Dendritic cell treated with granulocyte-macrophage colony-stimulating factor and Interleukin-4, amounts not matched to agents 40 ng/mL and 50 ng/mL, for 4 days (primary cell): ENCODE measurements around the gene ABCG2.

ENCODE experiments used
- H3K27ac Mint-ChIP-seq: one replicate; pipeline ENCODE4 v1.8.0; 2022; ENCODE audit warnings: mild to moderate bottlenecking, mixed read lengths
- H3K27me3 Mint-ChIP-seq: one replicate; pipeline ENCODE4 v1.8.0; 2022; ENCODE audit warnings: mild to moderate bottlenecking, mixed read lengths
- H3K36me3 Mint-ChIP-seq: one replicate; pipeline ENCODE4 v1.8.0; 2022; ENCODE audit warnings: low read depth, mixed read lengths
- H3K4me1 Mint-ChIP-seq: one replicate; pipeline ENCODE4 v1.8.0; 2022; ENCODE audit warnings: low read depth, mixed read lengths
- H3K4me3 Mint-ChIP-seq: one replicate; pipeline ENCODE4 v1.8.0; 2022; ENCODE audit warnings: mild to moderate bottlenecking, moderate library complexity, mixed read lengths
- H3K9me3 Mint-ChIP-seq: one replicate; pipeline ENCODE4 v1.8.0; 2022; ENCODE audit warnings: mixed read lengths
- intact Hi-C: fragments of 100-400 bp; cut with micrococcal nuclease; formaldehyde crosslinking; loops from one replicate; pipeline ENCODE4 v1.15.0; 2022

The ABCG2 gene

GRCh38 chr4:88062311-88062710 is 96.1 kb downstream of the ABCG2 start:
- Mint-ChIP-seq H3K36me3 (peaks cover 80% of the 10 kb centered on the region), H3K27me3 (no peaks in the 10 kb centered on the region), H3K27ac (no peak overlapping the region), H3K9me3 (peaks cover under 1% of the 10 kb centered on the region), H3K4me1 (peaks cover 9% of the 10 kb centered on the region), H3K4me3 (no peak overlapping the region)
- intact Hi-C loops = no loop called here

GRCh38 chr4:88060431-88060830 is 98.0 kb downstream of the ABCG2 start:
- peaks cover 79% of the 10 kb centered on the region for H3K36me3 Mint-ChIP-seq
- H3K4me3 Mint-ChIP-seq = no peak overlapping the region
- intact Hi-C loops = no loop called here
- H3K27ac Mint-ChIP-seq = no peak overlapping the region
- no peaks in the 10 kb centered on the region for H3K27me3 Mint-ChIP-seq
- H3K9me3 Mint-ChIP-seq = no peaks in the 10 kb centered on the region
- peaks cover 9% of the 10 kb centered on the region for H3K4me1 Mint-ChIP-seq

GRCh38 chr4:88059766-88060165 is 98.7 kb downstream of the ABCG2 start:
- H3K4me3 Mint-ChIP-seq = no peak overlapping the region
- intact Hi-C loops = no loop called here
- H3K27ac Mint-ChIP-seq = no peak overlapping the region
- H3K36me3 Mint-ChIP-seq = peaks cover 79% of the 10 kb centered on the region
- H3K27me3 Mint-ChIP-seq = no peaks in the 10 kb centered on the region
- no peaks in the 10 kb centered on the region for H3K9me3 Mint-ChIP-seq
- H3K4me1 Mint-ChIP-seq = peaks cover 9% of the 10 kb centered on the region

GRCh38 chr4:88058295-88058694 is 100.1 kb downstream of the ABCG2 start:
- no peaks in the 10 kb centered on the region for H3K9me3 Mint-ChIP-seq
- no peak overlapping the region for H3K4me3 Mint-ChIP-seq
- peaks cover 5% of the 10 kb centered on the region for H3K4me1 Mint-ChIP-seq
- intact Hi-C loops = no loop called here
- H3K27ac Mint-ChIP-seq = no peak overlapping the region
- H3K27me3 Mint-ChIP-seq = no peaks in the 10 kb centered on the region
- H3K36me3 Mint-ChIP-seq = peaks cover 72% of the 10 kb centered on the region

GRCh38 chr4:88054901-88055300 is 103.5 kb downstream of the ABCG2 start:
- Mint-ChIP-seq H3K27ac (no peak overlapping the region), H3K4me3 (no peak overlapping the region), H3K9me3 (no peaks in the 10 kb centered on the region), H3K4me1 (no peaks in the 10 kb centered on the region), H3K27me3 (no peaks in the 10 kb centered on the region), H3K36me3 (peaks cover 81% of the 10 kb centered on the region)
- intact Hi-C loops = loop anchor here (1.0 kb wide), 1 partner anchor 157 kb away; no protein-coding TSS in a partner anchor

- Mint-ChIP-seq H3K36me3 (peaks cover 78% of the 10 kb centered on the region), H3K27ac (no peak overlapping the region), H3K9me3 (no peaks in the 10 kb centered on the region), H3K4me1 (no peaks in the 10 kb centered on the region), H3K4me3 (no peak overlapping the region), H3K27me3 (no peaks in the 10 kb centered on the region)
- intact Hi-C loops = no loop called here
Observed at GRCh38 chr4:88054229-88054628, 104.2 kb downstream of the ABCG2 start.

- Mint-ChIP-seq H3K9me3 (no peaks in the 10 kb centered on the region), H3K4me1 (peaks cover 6% of the 10 kb centered on the region), H3K27ac (no peak overlapping the region), H3K4me3 (no peak overlapping the region), H3K36me3 (peaks cover 47% of the 10 kb centered on the region), H3K27me3 (no peaks in the 10 kb centered on the region)
- intact Hi-C loops = no loop called here
Observed at GRCh38 chr4:88045021-88045420, 113.4 kb downstream of the ABCG2 start.

- Mint-ChIP-seq H3K27ac (no peak overlapping the region), H3K27me3 (no peaks in the 10 kb centered on the region), H3K4me3 (no peak overlapping the region), H3K36me3 (peaks cover 37% of the 10 kb centered on the region), H3K9me3 (no peaks in the 10 kb centered on the region), H3K4me1 (peaks cover 6% of the 10 kb centered on the region)
- intact Hi-C loops = no loop called here
Observed at GRCh38 chr4:88043586-88044340, 114.7 kb downstream of the ABCG2 start.

- intact Hi-C loops = no loop called here
- Mint-ChIP-seq H3K4me3 (no peak overlapping the region), H3K4me1 (peaks cover 6% of the 10 kb centered on the region), H3K36me3 (peaks cover 30% of the 10 kb centered on the region), H3K27ac (no peak overlapping the region), H3K27me3 (no peaks in the 10 kb centered on the region), H3K9me3 (no peaks in the 10 kb centered on the region)
Observed at GRCh38 chr4:88043001-88043400, 115.4 kb downstream of the ABCG2 start.

- H3K9me3 Mint-ChIP-seq = no peaks in the 10 kb centered on the region
- intact Hi-C loops = no loop called here
- peaks cover 16% of the 10 kb centered on the region for H3K36me3 Mint-ChIP-seq
- no peak overlapping the region for H3K4me3 Mint-ChIP-seq
- H3K4me1 Mint-ChIP-seq = peaks cover 6% of the 10 kb centered on the region
- no peaks in the 10 kb centered on the region for H3K27me3 Mint-ChIP-seq
- no peak overlapping the region for H3K27ac Mint-ChIP-seq
Observed at GRCh38 chr4:88041626-88042025, 116.8 kb downstream of the ABCG2 start.

GRCh38 chr4:88040707-88041106 is 117.7 kb downstream of the ABCG2 start:
- H3K4me3 Mint-ChIP-seq = no peak overlapping the region
- intact Hi-C loops = no loop called here

More at GRCh38 chr4:88040707-88041106, 117.7 kb downstream of the ABCG2 start:
- no peaks in the 10 kb centered on the region for H3K9me3 Mint-ChIP-seq
- H3K36me3 Mint-ChIP-seq = peaks cover 7% of the 10 kb centered on the region
- H3K27me3 Mint-ChIP-seq = no peaks in the 10 kb centered on the region
- no peak overlapping the region for H3K27ac Mint-ChIP-seq
- H3K4me1 Mint-ChIP-seq = peaks cover 6% of the 10 kb centered on the region
